Right renal cortex interstitium (tissue), 3 donors: Measurements from ENCODE around the gene CPZ. TPM values are rescaled to one million over a fixed set of nuclear protein-coding genes. Genes with fewer than 3 reads are reported as not detected.
"Not testable (repeated sequence)": the region's sequence is repeated elsewhere in the genome, so short reads cannot be mapped to it uniquely, and the experiment has no call there.

Experiments
- DNase-seq, 3 donors: peaks; one replicate each; pipeline ENCODE4 v3.0.0-alpha.2; 2013; ENCODE audit warnings: low read depth in 3 of 3, low spot score in 2 of 3
- polyA plus RNA-seq, 3 donors: library from polyadenylated mRNA; unstranded; fragments of 120-200 nt; gene quantifications; one replicate each; pipeline ENCODE4 v1.2.1, GENCODE V29; 2013; ENCODE audit not compliant: insufficient read length in 3 of 3

The CPZ gene
- polyA plus RNA-seq, 3 donors: 16.0 to 18.0 (median 17.1) TPM

GRCh38 chr4:8647626-8648025 is 55.1 kb downstream of the CPZ start:
- DNase-seq: no peak

- DNase-seq: no peak
Measured at GRCh38 chr4:8648296-8648695, 55.7 kb downstream of the CPZ start.

GRCh38 chr4:8648816-8649630 is 56.5 kb downstream of the CPZ start:
- DNase-seq: no peak

GRCh38 chr4:8649631-8650361 is 57.2 kb downstream of the CPZ start:
- DNase-seq: no peak

GRCh38 chr4:8651661-8652180 is 59.2 kb downstream of the CPZ start:
- no peak for DNase-seq

- no peak for DNase-seq
Measured at GRCh38 chr4:8652181-8653078, 59.9 kb downstream of the CPZ start.

GRCh38 chr4:8653326-8654000 is 60.9 kb downstream of the CPZ start:
- no peak for DNase-seq

GRCh38 chr4:8654139-8654538 is 61.6 kb downstream of the CPZ start:
- not testable (repeated sequence) for DNase-seq

- no peak for DNase-seq
Measured at GRCh38 chr4:8655411-8656184, 63.0 kb downstream of the CPZ start.

GRCh38 chr4:8656185-8656517 is 63.6 kb downstream of the CPZ start:
- DNase-seq: no peak

- DNase-seq: no peak
Measured at GRCh38 chr4:8656711-8657380, 64.3 kb downstream of the CPZ start.

- DNase-seq: no peak
Measured at GRCh38 chr4:8657381-8658088, 65.0 kb downstream of the CPZ start.

- DNase-seq: no peak
Measured at GRCh38 chr4:8662776-8663175, 70.2 kb downstream of the CPZ start.

GRCh38 chr4:8664031-8664805 is 71.7 kb downstream of the CPZ start:
- DNase-seq: no peak

GRCh38 chr4:8664976-8665375 is 72.4 kb downstream of the CPZ start:
- no peak for DNase-seq

GRCh38 chr4:8665406-8666360 is 73.1 kb downstream of the CPZ start:
- no peak for DNase-seq

- DNase-seq: no peak
Measured at GRCh38 chr4:8666581-8666980, 74.0 kb downstream of the CPZ start.
